NOMO-1 treated with dmso at 0.1 percent for 144 hours (cell line): ENCODE measurements around the gene CDH4.

ENCODE experiments used
- DNase-seq: peaks from one replicate; lab custom pipeline; 2025; ENCODE audit not compliant: unreplicated experiment; lab: John Stamatoyannopoulos, UW

CDH4 gene

DNA sequence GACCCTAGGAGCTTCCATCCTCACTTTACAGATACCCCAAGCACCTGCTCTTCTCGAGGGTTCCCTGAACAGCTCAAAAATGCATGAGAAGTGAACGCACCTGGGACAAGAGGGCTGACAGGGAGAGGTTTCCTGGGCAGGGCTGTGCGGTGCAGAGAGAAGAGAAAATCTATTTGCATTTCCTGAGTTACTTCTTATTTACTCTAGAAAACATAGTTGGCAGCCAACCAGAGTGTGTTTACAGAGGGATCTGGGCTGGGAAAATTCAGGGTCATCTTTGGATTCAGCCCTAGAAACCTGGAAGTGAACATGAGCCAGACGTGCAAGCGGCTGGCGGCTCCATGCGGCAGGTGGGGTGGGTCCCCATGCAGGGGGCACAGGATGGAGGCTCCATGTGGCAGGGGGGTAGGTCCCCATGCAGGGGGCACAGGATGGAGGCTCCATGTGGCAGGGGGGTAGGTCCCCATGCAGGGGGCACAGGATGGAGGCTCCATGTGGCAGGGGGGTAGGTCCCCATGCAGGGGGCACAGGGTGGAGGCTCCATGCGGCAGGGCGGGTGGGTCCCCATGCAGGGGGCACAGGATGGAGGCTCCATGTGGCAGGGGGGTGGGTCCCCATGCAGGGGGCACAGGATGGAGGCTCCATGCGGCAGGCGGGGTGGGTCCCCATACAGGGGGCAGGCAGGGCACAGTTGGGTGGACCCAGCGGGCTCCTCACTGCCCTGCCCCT lies 471.6 kb downstream of the CDH4 start:
- no peak for DNase-seq

DNA sequence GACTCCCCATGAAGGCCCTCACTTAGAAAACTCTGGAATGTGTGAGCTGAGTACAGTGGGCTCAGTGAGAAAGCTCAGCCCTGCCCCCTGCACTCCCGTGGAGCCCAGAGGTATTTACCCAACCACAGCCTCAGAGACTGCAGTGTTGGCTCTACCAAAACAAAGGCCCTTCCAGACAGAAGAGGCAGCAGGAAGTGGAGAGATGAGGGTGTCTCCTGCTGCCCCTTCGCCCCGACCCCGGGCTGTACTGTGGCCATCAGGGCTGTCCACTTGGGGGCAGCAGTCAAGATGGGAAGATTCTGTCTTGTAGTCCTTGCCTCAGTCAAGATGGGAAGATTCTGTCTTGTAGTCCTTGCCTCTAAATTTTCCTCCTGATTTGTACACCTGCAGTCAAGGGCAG lies 472.3 kb downstream of the CDH4 start:
- DNase-seq, result no peak

DNA sequence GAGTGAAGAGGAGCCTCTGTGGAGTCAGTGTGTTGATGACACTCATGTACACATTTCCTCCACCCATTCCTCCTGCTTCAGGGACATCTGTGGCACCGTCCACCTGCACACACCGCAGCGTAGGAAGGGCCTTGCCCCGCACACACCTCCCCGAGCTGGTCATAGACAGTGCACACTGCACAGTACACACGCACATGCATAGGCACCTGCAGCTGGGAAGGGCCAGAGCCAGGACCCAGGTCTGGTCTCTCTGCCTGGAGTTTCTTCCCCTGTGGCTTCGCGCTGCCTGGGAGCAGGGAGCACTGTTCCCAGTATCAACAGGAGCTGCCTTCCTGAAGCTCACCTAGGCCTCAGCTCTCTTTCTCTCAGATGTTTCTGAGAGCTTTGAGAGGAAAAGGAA lies 473.1 kb downstream of the CDH4 start:
- no peak for DNase-seq

DNA sequence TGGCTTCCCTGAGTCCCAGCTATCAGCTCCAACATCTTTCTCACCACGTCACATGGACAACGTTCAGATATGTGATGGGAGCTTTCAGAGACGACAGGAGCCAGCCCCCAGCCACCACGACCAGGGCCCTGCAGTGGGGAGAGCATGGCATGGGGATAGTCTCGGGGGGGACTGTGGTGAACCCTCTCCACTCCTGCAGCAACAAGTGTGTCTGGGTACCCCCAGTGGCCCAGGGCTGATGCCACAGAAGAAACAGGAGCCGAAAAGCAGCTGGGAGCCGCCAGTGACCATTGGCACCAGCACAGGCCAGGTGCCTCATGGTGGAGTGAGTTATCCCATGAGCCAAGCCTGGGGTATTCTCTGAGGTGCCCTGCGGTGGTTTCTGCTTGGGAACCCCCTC lies 473.9 kb downstream of the CDH4 start:
- DNase-seq, result no peak

DNA sequence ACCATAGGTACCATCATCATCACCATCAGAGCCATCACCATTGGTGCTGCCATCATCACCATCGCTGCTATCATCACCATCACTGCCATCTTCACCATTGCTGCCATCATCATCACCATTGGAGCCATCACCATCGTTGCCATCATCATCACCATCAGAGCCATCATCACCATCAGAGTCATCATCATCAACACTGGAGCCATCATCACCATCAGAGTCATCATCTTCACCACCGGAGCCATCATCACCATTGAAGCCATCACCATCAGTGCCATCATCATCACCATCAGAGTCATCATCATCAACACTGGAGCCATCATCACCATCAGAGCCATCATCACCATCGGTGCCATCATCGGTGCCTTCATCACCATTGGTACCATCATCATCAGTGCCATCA lies 474.9 kb downstream of the CDH4 start:
- no peak for DNase-seq

DNA sequence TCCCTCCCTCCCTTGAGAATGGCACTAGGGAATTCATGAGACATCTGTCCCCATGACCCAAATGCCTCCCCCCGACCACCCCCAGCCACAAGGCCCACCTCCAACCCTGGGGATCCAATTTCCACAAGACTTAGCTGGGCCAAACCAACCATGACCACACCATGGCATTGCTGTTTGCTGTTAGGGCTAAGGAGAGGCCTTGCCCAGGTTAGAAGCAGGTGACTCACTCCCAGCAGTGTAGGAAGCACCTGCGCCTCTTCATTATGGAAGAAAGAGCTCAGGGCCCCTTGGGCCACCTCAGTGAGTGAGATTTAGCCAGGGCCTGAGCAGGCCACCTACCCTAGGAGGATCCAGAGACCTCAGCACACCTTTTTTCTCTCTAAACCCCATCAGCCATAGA lies 475.7 kb downstream of the CDH4 start:
- no peak for DNase-seq

DNA sequence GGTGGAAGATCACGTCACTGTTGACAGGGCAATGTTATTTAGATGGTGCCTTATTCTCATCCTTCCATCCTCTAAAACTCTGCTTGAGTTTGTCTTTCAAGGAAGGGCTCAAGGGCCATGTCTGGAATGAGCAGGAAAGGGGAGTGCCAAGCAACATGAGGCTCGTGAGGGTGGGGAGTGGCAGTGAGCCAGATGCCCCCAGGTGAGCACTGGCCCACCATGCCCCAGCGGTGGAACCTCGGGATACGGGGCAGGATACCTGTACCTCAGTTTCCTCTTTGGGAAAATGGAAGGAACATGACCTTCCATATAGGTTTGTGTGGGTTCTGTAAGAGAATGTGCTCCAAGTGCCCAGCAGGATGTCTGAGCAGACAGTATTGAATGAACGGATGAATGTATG lies 476.3 kb downstream of the CDH4 start:
- DNase-seq, result no peak

DNA sequence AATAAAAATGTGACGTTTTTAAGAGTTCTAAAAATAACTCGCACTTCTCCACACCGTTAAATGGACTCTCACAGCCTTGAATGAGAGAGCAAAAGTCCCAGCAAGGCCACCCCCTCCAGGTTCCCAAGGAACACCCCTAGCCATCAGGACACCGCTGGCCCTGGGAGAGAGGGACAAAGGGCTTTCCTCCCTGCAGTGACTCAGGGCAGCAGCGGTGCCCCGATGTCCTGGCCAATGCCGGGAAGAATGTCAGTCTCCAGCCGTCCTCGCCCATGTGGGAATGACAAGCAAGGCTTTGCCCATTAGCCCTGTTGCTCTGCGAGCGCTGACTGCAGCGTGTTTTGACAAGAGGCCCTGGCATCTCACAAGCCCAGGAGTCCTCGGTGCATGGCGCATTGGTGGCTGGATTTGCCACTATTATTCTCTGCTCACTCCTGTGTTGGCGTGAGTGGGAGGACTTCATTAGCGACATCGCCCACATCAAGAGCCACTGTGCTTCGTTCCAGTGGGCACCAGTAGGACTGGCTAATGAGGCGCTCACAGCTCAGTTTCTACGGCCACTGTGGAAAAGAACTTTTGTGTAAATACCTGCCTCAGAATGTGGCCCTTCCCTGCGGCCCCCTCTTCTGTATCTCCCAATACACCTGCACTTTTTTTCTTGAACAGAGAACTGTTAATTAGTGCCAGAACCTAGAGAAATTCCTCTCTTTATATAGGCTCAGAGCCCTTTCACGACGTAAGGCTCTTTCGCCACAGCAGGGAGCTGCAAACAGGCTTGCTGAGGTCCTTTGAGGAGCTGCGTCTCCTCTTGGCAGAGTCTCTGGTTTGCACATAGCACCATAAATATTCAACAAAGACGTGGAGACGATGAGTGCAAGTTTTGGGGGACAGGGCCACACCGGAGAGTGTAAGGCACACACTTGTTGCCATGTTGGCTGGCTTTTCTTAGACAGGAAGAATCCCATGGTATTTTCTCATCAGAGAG lies 477.0 kb downstream of the CDH4 start:
- DNase-seq, result no peak

DNA sequence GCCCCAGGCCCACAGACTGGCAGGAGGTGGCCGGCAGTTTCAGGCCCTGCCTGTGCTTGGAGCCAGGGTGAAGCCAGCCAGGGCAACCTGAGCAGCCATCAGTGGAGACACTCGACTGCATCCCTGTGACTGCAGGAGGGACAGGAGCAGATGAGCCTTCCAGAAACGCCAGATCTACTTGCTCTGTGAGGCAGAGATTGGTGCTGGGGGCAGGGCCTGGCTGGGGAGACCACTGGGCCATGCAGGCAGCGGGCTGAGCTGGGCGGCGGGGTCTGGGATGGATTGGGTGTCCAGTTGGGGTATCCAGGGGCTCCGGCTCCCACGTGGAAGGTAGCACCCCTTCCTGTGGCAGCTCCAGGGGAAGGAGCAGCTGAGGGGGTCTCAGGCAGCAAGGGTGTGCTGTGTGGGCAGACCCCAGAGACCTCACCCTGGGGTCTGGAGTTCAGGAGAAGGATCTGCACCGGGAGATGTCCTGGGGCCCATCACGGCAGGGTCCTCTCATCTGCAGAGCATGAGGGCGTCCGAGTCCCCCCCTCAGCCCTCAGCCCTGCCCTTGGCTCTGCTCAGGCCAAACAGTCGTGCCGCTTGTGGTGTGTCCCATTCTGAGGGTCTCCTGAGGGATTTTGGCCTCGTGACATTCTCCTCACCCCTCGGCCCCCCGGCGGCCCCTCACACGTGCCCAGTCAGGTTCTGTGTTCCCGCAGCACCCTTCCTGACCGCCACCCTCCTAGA lies 478.7 kb downstream of the CDH4 start:
- DNase-seq, result no peak

DNA sequence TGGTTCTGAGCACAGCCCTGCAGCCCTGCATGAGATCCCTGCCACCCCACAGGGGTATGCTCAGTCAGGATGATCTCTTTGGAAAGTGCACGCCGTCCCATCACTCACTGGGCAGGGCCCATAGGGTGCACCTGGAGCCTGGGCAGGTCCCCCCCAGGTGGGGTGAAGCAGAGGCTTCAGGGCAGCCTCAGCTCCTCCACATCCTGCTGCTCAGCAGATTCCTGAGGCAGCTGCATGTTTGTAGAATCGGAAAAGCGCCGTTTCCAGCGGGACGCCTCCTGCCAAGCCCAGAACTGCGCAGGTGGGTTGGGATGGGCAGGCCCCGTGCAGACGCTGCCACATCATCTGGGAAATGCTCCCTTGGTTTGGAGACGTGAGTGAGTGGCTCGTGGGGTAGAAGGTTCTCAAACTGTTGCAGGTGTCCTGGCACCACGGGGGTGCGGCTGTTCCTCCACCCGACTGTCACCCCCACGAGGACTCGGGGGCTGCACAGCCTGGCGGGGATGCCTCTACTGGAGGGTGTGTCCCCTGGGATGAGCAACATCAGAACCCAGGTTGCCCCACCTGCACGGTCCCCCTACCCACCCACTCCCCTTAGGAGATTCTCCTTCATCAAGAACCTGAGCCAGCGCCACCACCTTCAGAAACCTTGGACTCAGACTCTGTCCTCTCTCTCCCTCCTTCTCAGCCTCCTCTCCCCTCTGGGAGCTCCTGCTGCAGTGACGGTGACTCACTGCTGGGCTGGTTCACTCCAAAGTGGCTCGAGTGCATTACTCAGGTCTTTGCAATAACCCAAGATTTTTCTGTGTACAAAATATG lies 479.5 kb downstream of the CDH4 start:
- DNase-seq, result no peak

DNA sequence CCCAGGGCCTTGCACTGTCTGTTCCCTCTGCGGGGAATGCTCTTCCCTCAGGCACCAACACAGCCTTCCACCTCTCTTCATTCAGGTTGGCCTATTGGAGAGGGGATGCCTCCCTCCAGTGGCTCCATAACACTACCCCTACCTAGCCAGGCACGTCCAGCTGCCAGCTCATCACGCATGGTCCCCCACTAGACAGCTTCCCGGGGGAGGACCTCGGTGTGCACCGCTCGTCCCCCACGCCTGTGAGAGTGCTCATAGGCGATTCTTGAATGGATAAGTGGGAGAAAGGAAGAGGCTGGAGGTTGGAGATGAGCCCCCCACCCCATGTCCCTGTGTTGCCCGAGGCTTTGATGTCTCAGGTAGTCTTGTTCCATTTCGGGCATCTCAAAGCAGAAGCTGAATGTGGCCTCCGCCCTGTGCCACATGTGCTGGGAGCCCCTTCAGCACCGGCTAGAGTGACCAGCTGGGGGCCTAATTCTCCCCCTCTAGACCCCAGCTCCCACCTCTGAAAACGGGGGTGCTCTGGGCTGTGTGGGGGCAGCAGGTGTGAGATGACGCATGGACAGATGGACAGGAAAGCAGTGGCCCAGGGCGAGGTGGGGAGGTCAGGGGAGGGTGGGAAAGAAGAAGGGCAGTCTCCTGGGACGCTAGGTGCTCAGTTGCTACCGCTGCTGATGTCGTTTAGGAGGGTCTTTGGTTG lies 480.6 kb downstream of the CDH4 start:
- DNase-seq, result no peak

DNA sequence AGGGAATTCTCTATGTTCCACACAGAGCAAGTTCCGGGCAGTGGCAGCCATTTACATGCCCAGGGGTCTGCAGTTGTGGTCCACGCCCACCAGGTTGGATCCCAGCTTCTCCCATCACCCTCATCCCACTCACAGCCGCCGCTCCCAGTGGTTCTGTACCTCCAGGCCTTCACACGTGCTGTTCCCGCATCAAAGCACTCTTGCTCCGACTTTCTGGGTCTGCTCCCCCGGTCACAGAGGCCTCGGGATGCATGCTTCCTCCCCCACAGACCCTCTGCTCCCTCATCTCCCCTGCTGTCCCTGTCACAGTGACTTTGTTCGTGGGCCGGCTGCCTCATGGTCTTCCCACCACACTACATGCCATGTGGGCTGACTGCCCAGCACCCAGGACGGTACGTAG lies 481.2 kb downstream of the CDH4 start:
- no peak for DNase-seq

DNA sequence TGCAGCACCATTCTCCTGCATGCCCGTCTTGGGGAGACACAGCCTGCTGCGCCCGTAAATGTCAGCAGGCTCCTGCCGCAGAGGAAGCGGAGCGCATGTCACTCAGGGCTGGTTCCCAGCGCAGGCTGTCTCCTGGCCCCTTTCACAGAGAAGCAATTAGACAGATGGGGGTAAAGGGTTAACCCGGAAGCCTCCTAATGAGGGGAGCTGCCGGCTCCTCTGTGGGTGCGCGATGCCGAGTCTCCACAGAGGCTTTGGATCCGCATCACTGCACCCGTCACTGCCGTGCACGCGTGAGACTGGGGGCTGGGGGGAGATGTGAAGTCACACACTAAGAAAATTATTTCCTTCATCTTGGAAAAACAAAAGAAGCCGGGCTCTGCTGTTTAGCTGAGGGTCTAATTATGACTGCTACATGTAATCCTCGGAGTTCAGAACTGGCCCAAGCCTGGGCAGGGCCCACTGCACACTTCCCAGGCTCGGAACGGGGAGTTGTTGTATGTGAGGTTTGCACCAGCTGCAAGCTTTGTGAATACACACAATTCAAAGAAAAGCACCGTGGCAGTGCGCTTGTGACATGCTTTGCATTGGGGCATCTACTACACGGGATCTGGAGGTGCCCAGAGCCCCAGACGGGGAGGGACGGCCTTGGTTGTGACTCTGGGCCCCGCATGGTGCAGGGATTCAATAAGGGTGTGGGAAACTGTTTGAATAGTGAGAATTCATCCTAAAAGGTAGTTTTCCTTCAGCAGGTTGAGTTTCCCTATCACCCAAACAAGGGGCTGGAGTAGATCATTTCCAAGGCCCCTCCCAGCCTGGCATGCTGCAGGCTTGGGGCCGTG lies 482.1 kb downstream of the CDH4 start:
- no peak for DNase-seq

DNA sequence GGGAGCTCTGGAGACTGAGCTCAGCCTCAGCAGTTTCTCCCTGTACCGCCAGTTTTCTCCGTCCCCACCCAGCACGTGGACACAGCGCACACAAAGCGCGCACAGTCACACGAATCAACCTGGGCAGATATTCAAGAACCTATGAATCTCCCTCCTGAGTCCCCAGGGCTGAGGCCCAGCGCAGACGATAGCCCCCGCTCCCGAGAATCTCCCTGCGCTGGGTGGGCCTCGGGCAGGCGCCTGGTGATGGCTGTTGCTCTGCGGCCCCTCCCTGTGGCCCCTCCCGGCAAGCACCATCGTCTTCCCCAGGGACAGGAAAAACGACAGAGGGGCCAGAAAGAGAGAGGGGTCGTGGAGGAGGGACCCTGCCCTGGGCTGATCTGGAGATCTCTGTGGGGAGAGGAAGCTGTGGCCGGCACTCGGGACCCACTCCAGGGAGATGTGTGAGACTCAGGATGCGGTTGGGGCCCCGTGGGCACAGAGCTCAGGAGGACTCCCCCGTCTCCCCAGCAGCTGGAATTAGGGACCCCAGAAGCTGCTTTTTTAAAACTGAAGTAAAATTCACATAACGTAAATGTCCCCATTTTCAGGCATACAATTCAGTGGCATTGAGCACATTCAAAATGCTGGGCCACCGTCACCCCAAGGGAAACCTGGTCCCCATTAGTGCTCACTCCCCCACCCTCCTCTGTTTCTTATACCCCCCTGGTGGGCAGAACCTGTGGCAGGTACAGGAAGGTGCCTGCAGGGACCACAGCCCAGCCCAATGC lies 482.9 kb downstream of the CDH4 start:
- DNase-seq, result no peak

DNA sequence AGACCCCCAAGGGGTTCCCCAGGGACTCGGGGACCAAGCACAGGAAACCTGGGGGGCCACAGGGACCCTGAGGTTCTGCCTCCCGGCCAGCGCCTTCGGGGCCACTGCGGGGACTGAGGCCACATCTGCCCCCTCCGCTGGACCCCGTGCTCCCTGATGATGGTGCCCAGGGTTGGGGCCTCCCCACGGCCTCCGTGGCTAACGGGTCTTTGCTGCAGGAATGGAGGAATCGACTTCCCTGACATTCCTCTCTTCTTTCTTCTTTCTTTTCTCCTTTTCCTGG lies 483.4 kb downstream of the CDH4 start:
- no peak for DNase-seq

DNA sequence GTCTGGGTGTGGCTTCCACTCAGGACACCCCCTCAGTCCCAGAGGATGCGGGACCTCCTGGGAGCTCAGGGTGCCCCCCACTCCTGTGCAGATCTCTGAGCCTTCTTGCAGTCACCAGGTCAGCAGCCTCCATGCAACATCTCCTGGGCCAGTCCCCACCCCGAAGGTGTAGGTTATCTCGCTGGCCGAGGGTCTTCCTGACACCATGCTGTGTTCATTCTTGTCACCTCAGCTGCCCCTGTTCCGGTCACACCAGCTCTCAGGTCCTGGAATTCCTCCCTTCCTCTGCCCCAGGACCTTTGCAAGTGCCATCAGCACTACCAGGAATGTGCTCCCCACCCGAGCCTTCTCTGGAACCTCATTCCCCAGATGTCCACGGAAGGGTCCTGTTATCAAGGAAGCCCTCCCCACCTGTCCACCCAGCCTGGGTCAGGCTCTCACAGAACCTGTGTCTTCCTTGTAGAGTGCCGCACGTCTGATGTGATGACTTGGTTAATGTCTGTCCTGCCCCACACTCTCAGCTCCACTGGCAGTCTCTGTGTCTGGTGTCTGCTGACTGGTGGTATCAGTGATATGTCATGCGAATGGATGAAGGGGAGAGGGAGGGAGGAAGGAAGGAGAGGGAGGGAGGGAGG lies 484.1 kb downstream of the CDH4 start:
- no peak for DNase-seq

DNA sequence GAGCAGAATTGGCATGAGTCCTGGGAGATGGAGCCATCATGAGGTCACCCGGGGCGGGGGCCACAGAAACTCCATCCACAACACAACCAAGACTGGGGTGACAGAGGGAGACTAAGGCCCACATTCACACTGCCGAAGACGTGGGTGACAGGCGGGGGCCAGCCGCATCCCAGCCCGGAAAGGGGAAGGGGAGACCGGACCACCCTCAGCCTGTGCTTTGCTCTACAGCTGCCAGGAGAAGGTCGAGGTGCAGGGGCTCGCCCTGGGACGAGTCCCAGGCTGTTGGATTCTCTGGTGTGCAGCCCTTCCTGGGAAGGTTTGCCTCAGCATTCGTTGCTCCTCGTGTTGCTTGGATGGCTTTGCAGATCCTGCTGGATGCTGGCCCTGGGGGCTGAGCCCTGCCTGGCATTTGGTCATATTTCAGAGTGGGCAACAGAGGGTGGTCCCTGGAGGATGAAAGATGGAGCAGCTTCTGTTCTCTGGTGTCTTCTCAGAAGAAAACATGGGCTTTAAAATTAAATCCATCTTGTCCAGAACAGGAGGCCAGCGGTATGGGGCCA lies 484.8 kb downstream of the CDH4 start:
- no peak for DNase-seq

DNA sequence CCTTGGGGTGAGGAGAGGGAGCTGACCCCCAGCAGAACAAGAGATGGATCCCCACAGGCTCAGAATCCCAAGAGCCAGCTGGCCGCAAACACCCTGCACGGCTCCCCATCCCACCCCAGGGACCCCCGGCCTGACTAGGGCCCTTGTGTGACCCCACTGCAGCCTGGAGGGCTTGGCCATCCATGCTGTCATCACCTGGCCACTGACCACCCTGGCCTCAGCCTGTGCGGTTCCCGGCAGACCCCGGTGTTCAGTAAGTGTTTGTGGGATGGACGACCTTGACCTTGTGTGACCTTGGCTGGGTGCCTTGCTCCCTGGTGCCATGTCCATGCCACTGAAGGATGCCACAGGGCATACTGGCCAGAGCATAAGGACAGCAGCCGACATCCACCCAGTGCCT lies 485.3 kb downstream of the CDH4 start:
- no peak for DNase-seq
